Motor neuron (in vitro differentiated cells): ENCODE measurements around the gene CRYZL1. TPM values are rescaled to one million over a fixed set of nuclear protein-coding genes. Genes with fewer than 3 reads are reported as not detected.
A peak's percentile ranks its signal among the peaks of the same experiment; 100 is the strongest.
"Not testable (repeated sequence)": the region's sequence is repeated elsewhere in the genome, so short reads cannot be mapped to it uniquely, and the experiment has no call there.

Experiments
- ATAC-seq, 8 experiments: fragments of 200-7000 bp; cut with Tn5 transposase; replicated peaks in 6 of 8; 2 replicates each; pipeline ENCODE4 v1.8.0; 2021; ENCODE audit warnings: mild to moderate bottlenecking in 8 of 8, moderate library complexity in 8 of 8
- H3K27ac ChIP-seq, 2 donors: fragments of 250-450 bp; sonication (Bioruptor Pico); 2 replicates each; pipeline ENCODE4 v1.9.0; 2021; ENCODE audit warnings: antibody characterized with exemption in 2 of 2, mild to moderate bottlenecking in 2 of 2, moderate library complexity in 1 of 2
- H3K4me1 ChIP-seq, 2 donors: fragments of 250-450 bp; sonication (Bioruptor Pico); replicated peaks in 1 of 2; 2 replicates each; pipeline ENCODE4 v1.6.1; 2021; ENCODE audit warnings: antibody characterized with exemption in 2 of 2, mild to moderate bottlenecking in 2 of 2, moderate library complexity in 1 of 2
- H3K4me3 ChIP-seq, 5 donors: fragments of 250-450 bp; sonication (Bioruptor Pico); 2 replicates each; pipeline ENCODE4 v1.9.0; 2021; ENCODE audit warnings: antibody characterized with exemption in 5 of 5, mild to moderate bottlenecking in 5 of 5, moderate library complexity in 4 of 5
- WGBS, 10 experiments: fragments of 450-650 bp; shearing (Covaris generic); methylation state at CpG; one replicate each; pipeline ENCODE4 v1.0.0; 2022; 5-methylcytosine and 5-hydroxymethylcytosine counted together
- in situ Hi-C, 9 experiments: fragments of 400-800 bp; cut with MboI; loops; one replicate each; pipeline ENCODE4 v1.15.0; 2021; ENCODE audit warnings: low sequenced_read_pairs in 9 of 9, low pct_unique_long_range_greater_than_20kb in 2 of 9; ENCODE audit not compliant: unreplicated experiment in 9 of 9
- total RNA-seq, 8 experiments: library from RNA; unstranded; fragments of 300-600 nt; gene quantifications; 2 replicates each; pipeline versions ENCODE4 v1.2.3 to v1.2.4, GENCODE V29; 2022

The CRYZL1 gene
- 10 to 100 TPM; 27.0 to 49.3 (median 44.5) TPM for total RNA-seq

DNA sequence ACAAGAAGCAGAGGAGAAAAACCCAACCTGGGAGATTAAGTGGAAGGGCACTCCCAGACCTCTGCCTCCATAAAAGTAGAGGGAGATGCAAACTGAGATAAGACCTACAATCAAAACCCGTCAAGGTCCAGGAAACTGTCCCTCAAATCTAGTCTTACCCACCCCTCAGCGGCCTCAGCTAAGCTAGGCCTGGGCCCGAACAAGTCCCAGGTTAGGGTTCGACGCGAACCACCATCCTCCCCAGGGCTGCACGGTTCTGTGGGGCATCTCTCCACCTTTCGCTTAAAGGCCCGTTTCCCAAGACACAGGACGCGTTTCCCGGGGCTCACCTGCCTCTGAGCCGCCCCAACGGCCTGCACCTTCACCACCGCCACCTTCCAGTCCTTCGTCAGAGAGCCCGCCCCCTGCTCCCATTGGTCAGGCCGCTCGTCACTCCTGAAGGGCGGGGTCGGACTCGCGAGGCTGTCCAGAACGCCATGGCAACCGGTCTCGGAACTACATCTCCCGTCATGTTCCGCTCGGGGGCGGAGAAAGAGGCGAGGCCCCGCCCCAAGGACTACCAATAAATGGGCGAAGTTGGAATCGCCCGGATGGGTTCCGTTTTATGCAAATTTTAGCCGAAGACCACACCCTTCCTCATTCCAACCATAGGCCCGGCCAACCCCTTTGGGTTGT lies at the start of gene CRYZL1:
Gene CRYZL1 (minus strand): TSS at position 390 of the 675 bp plus-strand sequence. CDS start 10,190 bp downstream, outside the sequence.
- in situ Hi-C loops, result loop anchor here in 2 of 9 experiments (25.0 kb wide), 1 partner anchor 246 kb away; no protein-coding TSS in a partner anchor
- Histone ChIP-seq H3K27ac (peak within 1 kb of the TSS; percentile 91 to 97), H3K4me3 (peak within 1 kb of the TSS; percentile 57 to 77 (median 59)), H3K4me1 (peaks cover 9 to 11% of the 10 kb centered on the region in 2 donors)
- WGBS, 10 experiments, result 0 to 6% (median 0%) methylated on average over 1 to 20 of the region's 38 CpGs; no CpG with 5 or more reads in 3 of the 10 experiments
- peak; percentile 68 to 81 (median 78) for ATAC-seq

DNA sequence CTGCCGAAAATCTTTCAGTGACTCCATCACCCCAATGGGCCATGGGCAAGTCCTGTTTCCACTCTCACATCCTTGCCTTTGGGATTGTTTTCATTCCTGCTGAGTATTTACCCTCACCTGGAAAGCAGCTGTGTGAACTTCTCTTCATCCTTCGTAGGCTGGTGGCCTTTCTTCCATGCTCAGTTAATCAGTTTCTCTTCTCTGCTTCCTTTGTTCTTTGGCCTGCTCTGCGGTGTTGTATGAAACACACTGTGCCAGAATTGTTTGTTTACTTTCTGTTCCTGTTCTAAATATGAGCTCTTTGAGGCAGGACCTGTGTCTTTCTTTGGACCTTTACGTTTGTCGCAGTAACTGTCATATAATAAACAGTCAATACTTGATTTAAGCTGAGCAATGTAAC lies 49.3 kb upstream of the CRYZL1 start:
- H3K27ac ChIP-seq, result no peak overlapping the region
- no peak for ATAC-seq
- in situ Hi-C loops, result no loop called here
- peaks cover 15 to 16% of the 10 kb centered on the region in 2 donors for H3K4me1 ChIP-seq
- WGBS, 10 experiments, result 33 to 100% (median 92%) methylated on average over 1 to 5 of the region's 5 CpGs
- no peak overlapping the region for H3K4me3 ChIP-seq

DNA sequence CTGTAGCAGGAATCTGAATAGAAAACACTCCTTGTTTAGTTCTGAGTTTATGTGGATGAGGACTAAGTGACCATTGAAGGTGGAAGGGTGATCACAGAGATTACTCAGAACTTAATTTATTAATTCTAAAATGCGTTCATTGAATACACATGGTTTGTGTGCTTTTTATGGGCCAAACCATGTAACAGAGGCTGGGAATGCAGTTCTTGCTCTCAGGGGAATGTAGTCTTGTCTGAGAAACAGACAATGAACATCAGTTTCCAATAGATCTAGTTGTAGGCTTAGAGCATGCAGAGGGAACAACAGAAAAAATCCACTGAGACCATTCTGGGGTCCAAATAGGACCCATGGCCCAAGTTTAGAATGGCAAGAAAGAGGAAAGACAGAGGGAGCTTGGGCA lies 46.8 kb upstream of the CRYZL1 start:
- in situ Hi-C loops, result no loop called here
- H3K4me3 ChIP-seq, result no peak overlapping the region
- H3K27ac ChIP-seq, result no peak overlapping the region
- H3K4me1 ChIP-seq, result peaks cover 31 to 37% of the 10 kb centered on the region in 2 donors
- 14 to 100% (median 83%) methylated on average over 1 of the region's 1 CpG; no CpG with 5 or more reads in 3 of the 10 experiments for WGBS, 10 experiments
- peak in 1 of 8 experiments; percentile 53 for ATAC-seq

DNA sequence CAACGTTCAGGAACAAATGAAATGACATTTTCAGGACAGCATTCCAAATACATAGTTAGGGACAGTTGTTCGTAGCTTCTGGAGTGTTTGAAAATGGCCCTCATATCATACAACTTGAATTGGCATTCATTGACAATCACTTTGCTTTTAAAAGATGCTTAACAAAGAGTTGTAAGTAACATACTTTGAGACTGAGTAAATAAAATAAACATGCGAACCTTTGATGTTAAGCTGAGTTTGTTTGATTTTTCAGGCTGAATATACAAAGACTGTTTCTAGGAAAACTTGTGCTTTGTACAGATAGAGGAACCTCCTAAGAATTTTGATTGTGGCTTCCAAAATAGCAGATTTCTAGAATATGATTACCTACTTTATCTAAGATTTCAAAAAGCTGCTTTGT lies 46.1 kb upstream of the CRYZL1 start:
- ATAC-seq, result peak in 1 of 8 experiments; percentile 5
- H3K27ac ChIP-seq, result no peak overlapping the region
- H3K4me3 ChIP-seq, result no peak overlapping the region
- peaks cover 36 to 43% of the 10 kb centered on the region in 2 donors for H3K4me1 ChIP-seq
- in situ Hi-C loops, result no loop called here
- 47 to 92% (median 76%) methylated on average over 1 to 3 of the region's 3 CpGs for WGBS, 10 experiments

DNA sequence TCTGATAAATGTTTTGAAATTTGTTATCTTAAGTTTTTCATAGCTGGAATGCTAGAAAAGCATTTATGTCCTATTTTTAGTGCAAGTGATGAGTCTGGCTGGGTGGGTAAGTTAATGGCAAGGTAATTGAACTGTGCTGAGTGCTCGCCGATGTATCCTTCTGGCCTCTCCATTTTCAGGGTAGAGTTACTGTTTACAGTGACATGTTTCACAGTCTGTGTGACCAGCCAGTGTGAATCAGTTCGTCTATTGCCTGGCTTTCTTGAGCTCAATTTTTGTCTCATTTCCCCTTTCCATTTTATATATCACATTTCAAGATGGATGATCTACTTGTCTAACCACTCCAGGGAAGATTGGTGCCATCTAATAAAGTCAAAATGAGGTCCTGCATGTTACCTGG lies 44.8 kb upstream of the CRYZL1 start:
- in situ Hi-C loops, result no loop called here
- peaks cover 36 to 43% of the 10 kb centered on the region in 2 donors for H3K4me1 ChIP-seq
- no peak overlapping the region for H3K4me3 ChIP-seq
- no peak overlapping the region for H3K27ac ChIP-seq
- 65 to 100% (median 84%) methylated on average over 1 to 3 of the region's 3 CpGs; no CpG with 5 or more reads in 2 of the 10 experiments for WGBS, 10 experiments
- ATAC-seq, result peak in 2 of 8 experiments; percentile 42 to 51

DNA sequence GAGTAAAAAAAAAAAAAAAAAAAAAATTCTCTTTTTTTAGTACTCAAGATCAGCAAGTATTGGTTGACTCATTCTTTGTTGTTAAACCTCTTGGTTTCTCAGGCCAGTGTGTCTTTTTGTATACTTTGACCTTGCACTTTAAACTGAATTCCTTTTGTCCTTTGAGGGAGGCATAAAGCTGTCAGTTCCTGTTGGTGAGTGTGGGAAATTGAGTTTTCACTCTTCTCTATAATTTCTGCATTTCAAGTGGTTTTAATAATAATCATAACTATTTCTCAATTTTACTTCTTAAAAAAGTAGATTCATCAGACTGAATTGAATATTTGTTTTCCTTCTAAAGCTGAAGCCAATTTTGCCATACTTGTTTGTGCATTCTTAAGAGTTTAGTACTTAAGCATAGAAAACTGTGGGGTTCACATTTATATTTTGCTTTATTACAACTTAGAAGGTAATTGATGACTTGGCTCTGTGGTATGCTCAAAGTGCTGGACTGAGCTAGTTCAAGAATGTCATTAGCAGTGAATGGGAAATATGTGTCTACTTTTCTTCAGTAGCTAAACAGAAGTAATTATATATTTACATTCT lies 44.2 kb upstream of the CRYZL1 start:
- in situ Hi-C loops, result no loop called here
- Histone ChIP-seq H3K4me1 (peaks cover 36 to 43% of the 10 kb centered on the region in 2 donors), H3K4me3 (no peak overlapping the region), H3K27ac (no peak overlapping the region)
- peak in 2 of 8 experiments; percentile 7 to 10 for ATAC-seq

DNA sequence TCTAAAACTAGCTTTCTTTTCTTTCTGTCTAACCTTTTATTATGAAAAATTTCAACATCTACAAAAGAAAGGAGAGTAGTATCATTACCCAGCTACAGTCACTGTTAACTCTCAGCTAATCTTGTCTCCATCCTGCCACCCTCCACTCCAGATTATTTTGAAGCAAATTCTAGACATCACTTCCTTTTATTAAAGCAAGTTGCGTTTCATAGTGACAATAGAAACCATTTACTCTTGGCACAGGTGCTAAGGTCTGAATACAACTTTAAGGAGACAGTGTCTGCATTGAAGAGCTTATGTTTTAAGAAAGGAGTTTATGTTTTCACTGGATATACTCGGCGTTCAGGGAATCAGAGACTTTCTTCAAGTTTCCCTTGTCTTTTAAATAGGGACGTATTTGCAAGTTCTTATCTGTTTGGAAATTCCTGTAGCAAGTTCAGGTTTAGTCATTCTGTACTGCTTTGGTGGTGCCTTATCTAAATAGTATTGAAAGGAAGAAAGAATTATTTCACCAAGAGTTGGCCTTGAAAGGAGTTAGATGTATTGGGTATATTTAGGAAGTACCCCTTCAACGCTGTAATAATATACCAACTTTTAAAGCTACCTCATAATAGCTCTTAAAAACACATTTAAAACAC lies 43.5 kb upstream of the CRYZL1 start:
- peak in 1 of 8 experiments; percentile 21 for ATAC-seq
- in situ Hi-C loops, result no loop called here
- WGBS, 10 experiments, result 8 to 73% (median 23%) methylated on average over 1 to 5 of the region's 5 CpGs
- Histone ChIP-seq H3K27ac (peak overlapping the region; percentile 38 to 48), H3K4me3 (no peak overlapping the region), H3K4me1 (peaks cover 36 to 43% of the 10 kb centered on the region in 2 donors)

DNA sequence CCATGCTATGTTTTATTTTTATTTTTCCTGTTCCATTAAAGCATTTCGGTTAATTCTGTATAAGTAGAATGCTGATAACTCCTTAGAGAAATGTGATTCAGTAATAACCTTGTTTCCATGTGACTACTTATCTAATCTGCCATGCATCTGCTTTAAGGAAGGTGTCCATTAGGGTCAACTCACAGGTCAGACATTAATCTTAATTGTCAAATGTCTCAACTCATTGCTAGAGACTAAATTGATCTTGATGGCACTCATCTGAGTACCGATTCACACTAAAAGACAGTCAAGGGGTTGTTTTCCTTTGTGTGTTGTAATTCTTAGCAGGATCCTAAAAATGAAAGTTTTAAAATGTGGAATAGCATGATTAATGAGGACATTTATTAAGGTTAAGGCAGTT lies 42.5 kb upstream of the CRYZL1 start:
- no peak overlapping the region for H3K4me3 ChIP-seq
- 0 to 86% (median 55%) methylated on average over 1 to 2 of the region's 2 CpGs; no CpG with 5 or more reads in 1 of the 10 experiments for WGBS, 10 experiments

DNA sequence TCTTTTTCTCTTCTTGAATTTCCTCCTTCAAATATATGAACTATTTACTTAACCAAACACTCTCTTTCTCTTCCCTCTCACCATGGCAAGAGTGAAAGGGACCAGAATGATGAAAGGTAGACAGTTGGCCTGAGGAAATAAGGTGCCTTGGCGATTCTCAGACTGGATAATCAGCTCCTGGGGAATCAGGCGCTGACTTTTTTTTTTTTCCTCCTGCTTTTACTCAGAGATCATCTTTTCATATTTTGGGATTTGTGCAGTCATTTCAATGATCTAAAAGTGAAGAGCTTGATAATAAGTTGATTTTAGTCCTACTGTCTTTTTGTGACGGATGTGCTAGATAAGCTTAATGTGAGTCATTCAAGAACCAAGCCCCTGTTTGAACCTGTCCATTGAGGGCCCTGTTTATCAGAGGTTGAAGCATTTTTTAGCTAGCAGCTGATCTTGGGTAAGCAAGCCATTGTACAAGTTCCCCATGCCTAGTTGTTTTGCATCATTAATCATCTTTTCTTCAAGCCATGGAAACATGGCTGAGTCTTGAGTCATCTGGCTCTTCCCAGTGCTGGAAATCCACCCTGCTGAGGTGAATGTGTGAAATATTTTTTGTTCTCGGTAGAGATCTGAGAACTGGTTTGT lies 41.6 kb upstream of the CRYZL1 start:
- in situ Hi-C loops, result no loop called here
- peak overlapping the region in 1 of 2 donors; percentile 16 for H3K27ac ChIP-seq
- WGBS, 10 experiments, result 35 to 74% (median 67%) methylated on average over 2 to 4 of the region's 4 CpGs
- no peak overlapping the region for H3K4me3 ChIP-seq
- H3K4me1 ChIP-seq, result peaks cover 31 to 43% of the 10 kb centered on the region in 2 donors
- ATAC-seq, result peak; percentile 63 to 95 (median 89)

More for the DNA sequence above, 42.5 kb upstream of the CRYZL1 start:
- in situ Hi-C loops, result no loop called here
- ATAC-seq, result peak in 4 of 8 experiments; percentile 15 to 41 (median 31)
- Histone ChIP-seq H3K27ac (peak overlapping the region in 1 of 2 donors; percentile 16), H3K4me1 (peaks cover 36 to 43% of the 10 kb centered on the region in 2 donors)

DNA sequence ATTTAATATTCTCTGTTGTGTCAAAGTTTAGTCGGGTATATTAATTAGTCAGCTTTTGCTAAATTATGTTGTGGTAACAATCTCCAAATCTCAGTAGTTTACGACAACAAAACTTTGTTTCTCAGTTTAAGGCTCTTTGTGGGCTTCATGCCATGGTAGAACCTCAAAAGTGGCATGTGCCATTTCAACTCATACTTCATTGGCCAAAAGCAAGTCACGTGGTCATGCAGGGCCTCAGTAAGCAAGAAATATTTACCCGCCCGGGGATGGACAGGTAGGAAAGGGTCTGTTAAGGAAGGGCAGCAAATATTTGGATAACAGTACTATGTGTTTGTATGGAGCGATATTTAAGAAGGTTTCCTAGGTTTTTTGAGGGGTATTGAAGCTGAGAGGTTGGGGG lies 39.3 kb upstream of the CRYZL1 start:
- in situ Hi-C loops, result no loop called here
- ATAC-seq, result no peak
- Histone ChIP-seq H3K4me1 (peaks cover 24 to 31% of the 10 kb centered on the region in 2 donors), H3K27ac (no peak overlapping the region), H3K4me3 (no peak overlapping the region)
- 55 to 100% (median 94%) methylated on average over 3 to 6 of the region's 6 CpGs; no CpG with 5 or more reads in 1 of the 10 experiments for WGBS, 10 experiments

DNA sequence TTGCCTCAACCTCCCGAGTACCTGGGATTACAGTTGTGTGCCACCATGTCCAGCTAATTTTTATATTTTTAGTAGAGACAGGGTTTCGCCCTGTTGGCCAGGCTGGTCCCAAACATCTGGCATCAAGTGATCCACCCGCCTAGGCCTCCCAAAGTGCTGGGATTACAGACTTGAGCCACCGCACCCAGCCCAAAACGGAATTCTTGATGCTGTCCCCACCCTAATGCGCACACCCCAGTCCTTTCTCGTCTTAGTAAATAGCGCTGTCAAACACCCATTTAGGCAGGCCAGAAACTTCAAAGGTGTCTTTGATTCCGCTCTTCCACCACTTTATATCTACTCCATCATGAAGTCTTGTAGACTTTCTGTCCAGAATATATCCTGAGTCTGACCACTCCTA lies 35.9 kb upstream of the CRYZL1 start:
- WGBS, 10 experiments, result 14 to 100% (median 80%) methylated on average over 1 to 6 of the region's 9 CpGs; no CpG with 5 or more reads in 3 of the 10 experiments
- peak in 3 of 8 experiments; percentile 75 to 96 (median 82) for ATAC-seq
- H3K27ac ChIP-seq, result no peak overlapping the region
- in situ Hi-C loops, result no loop called here
- no peak overlapping the region for H3K4me3 ChIP-seq
- peaks cover 0 to 8% of the 10 kb centered on the region in 2 donors for H3K4me1 ChIP-seq

DNA sequence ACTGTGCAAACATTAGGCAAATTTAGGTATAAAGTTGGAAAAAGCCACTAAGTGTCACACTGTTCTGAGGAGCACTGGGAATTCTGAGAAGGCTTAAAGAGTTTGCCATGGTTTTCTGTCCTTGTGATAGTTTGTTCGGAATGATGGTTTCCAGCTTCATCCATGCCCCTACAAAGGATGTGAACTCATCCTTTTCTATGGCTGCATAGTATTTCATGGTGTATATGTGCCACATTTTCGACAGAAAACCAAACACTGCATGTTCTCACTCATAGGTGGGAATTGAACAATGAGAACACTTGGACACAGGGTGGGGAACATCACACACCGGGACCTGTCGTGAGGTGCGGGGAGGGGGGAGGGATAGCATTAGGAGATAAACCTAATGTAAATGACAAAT lies 35.1 kb upstream of the CRYZL1 start:
- ATAC-seq, in situ Hi-C loops, H3K4me1 ChIP-seq, H3K4me3 ChIP-seq, H3K27ac ChIP-seq: not testable (repeated sequence)
- WGBS, 10 experiments, result 80 to 100% (median 100%) methylated on average over 1 to 2 of the region's 5 CpGs; no CpG with 5 or more reads in 6 of the 10 experiments
